Activated effector memory CD4-positive, alpha-beta T cell treated with anti-CD3 and anti-CD28 coated beads, Interleukin-2, amount 50 U/mL, for 16 hours (primary cell): ENCODE results near the gene PDE4D.

ENCODE experiments used
- DNase-seq: peaks from one replicate; pipeline ENCODE4 v3.0.0-alpha.2; 2020

The PDE4D gene

DNA sequence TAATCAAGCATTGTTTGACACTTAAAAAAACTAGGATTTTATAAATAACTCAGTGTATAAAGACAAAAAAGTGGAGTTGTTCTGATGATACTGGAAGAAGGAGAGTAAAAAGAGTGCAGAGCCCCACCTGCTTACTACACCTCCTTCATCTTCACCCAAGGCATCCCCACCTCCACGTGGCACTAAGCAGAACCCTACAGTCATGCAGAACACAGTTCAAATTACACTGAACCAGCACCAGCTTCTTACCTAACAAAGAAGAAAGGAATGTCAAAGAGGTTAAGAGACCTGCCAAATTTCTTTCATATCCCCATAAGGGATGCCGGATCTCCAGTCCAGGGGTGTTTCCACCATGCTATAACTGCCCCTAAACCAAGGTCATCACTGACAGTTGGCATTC is 55.5 kb downstream of the PDE4D start:
- DNase-seq = no peak

DNA sequence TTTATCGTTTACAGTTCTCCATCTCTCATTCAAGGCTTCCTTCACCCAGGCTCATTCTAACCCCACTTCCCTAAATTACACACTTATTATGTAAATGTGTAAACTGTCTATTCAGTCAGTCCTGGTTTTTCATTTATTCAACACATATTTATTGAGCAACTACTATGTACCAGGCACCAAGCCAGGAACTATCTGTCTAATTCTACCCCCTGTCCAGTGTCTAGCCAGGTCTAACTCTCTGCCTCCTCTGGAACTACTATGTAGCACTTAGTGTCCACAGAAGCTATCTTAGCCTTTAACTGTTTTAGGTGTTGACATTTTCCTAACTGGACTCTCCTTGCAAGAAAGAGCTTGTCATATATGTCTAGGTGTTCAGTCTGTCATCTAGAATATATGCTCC is 56.5 kb downstream of the PDE4D start:
- no peak for DNase-seq

DNA sequence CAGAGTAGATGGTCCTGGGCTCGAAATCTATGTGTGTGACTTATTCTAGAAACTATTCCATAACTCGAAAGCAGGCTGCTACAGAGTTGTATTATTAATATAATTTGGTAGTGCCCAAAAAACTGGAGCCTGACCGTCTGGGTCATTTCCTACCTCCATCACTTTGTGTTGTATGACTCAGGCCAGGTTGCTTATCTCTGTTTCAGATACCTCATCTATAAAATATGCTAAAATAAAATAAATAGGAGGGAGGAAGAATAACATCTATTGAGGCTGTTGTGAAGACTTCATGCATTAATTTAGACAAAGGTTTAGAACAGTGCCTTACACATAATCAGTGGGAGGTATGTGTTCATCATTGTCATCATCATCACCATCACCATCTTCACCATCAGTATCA is 57.7 kb downstream of the PDE4D start:
- DNase-seq = no peak

DNA sequence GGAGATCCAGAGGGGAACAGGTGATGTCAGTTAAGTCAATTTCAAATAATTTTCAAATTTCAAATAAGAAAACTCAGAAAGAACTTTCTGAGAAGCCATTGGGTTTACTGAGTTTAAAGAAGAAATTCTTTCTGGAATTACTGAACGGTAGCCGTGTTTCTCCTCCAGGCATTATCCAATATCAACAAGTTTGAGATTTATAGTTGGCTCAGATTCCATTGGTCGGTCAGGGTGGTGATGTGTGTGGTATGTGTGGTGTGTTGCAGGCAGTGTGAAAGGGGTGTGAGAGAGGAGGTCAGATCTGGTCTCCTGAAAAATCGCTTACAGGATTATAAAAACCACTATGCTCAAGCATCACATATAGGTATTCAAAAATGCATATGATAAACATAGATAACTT is 60.1 kb downstream of the PDE4D start:
- DNase-seq = no peak

GRCh38 chr5:59832577-59833301 is 60.8 kb downstream of the PDE4D start:
- no peak for DNase-seq

DNA sequence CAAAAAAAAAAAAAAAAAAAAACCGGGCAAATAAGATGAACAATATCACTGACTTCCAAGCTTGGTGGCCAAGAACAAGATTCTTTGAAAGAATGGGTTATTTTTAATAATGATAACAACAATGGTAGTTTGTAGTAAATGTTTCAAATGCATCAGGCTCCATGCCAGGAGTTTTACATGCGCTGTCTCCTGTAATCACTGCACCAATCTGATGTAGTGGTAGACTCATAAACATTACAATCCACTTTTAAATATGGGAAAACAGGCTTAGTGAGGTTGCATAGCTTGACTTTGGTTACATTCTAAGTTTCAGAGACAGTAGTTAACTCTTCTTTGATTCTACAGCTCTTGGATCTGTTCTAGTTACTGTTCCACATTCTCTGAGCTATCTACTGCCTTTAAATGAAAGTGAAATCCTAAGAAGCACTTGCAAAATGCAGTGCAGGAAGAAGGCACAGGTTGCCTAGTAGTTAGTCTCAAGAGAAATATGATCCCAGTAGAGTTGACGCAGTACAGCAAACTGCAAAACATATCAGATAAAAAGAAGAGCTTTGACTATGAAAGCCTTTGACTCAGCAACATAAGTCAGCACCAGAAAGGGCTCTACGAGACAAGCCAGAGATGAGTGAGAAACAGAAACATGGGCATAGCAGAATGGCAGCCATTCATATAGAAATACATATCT is 62.1 kb downstream of the PDE4D start:
- DNase-seq = no peak

- DNase-seq = no peak
Observed at GRCh38 chr5:59830536-59831200, 62.9 kb downstream of the PDE4D start.

GRCh38 chr5:59829922-59830321 is 63.6 kb downstream of the PDE4D start:
- no peak for DNase-seq

DNA sequence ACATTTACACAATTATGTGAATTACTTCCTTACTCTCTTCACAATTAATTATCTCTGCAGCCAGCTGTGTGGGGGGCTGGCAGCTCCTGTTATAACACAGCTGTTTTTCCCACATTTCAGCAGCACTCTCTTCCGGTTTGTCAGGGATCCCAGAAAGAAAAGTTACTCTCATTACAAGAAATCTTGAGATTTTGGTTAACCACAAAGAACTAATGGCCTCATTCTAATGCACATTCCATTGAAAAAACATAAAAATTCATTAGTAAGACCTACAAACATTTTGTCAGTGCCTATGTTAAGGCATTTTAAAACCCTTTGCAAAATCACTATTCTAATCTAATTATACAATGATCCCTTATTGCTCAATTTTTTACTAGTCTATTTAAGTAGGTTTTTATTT is 64.1 kb downstream of the PDE4D start:
- DNase-seq = no peak

- DNase-seq = no peak
Observed at GRCh38 chr5:59828623-59829022, 64.9 kb downstream of the PDE4D start.

DNA sequence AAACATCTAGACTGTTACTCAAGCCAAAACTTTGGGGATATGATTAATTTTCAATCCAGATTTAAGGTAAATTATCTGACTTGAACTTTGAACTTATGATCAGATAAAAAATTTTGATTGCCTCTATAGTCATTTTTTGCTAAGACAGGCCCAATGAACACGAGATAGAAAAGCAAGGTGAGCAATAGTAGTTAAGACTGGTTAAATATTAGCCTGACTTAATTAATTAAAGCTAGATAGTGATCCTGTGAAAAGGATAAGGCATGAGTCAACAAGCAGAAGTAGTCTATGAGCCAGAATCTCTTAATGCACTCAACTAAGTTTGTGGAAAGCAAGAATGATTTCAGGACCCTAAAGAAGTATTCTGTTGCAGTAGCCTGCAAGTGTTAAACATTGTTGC is 66.5 kb downstream of the PDE4D start:
- DNase-seq = no peak

- DNase-seq = no peak
Observed at GRCh38 chr5:59823420-59823819, 70.1 kb downstream of the PDE4D start.

GRCh38 chr5:59819806-59820205 is 73.7 kb downstream of the PDE4D start:
- DNase-seq = no peak

- no peak for DNase-seq
Observed at GRCh38 chr5:59817536-59817935, 76.0 kb downstream of the PDE4D start.

DNA sequence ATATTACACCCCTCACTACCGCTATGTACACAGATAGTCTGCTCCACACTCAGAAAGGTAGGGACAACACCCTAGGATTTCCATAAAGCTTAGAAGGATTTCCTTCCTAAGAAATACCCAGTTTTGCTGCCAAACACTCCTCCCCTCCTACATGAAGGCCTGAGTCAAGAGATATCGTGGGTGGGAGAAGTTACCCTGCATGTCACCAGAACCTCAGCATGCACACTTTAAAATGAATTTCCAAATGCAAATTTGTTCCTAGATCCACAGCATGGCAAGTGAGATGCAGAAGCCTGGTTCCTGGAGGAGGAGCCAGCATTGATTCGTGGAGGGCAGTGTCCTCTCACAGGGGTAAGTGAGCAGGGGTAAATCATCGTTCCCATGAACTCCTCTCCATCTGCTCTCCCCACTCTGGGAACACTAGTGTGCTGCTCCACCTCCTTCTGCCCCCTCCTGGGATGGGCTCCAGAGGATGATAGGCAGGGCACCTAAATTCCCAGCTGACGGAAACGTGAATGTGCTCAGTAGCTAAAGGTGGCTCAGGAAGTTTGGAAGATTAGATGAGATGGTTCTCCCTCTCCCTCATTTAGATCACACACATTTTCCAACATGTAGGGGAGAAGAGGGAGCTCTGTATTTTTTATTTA is 76.7 kb downstream of the PDE4D start:
- no peak for DNase-seq

DNA sequence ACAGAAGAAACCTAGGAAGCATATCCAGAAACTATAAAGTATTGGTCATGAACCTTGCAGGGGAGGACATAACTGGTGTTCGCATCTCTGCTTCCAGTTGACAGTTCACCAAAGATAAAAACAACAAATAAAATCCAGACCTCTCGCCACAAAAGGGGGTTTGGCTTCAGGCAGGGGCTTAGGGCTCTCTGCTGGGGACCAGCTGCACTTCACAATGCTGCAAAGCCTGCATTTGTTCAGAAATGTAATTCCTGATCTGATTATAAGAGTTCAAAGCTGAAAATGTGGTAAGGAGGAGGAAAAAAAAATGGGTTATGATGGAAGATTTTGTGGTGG is 79.0 kb downstream of the PDE4D start:
- DNase-seq = no peak

- DNase-seq = no peak
Observed at GRCh38 chr5:59813761-59814536, 79.6 kb downstream of the PDE4D start.

- peak; percentile 87 for DNase-seq
Observed at GRCh38 chr5:59810041-59810440, 83.5 kb downstream of the PDE4D start.

GRCh38 chr5:59807806-59808205 is 85.7 kb downstream of the PDE4D start:
- DNase-seq = no peak

GRCh38 chr5:59800347-59800893 is 93.1 kb downstream of the PDE4D start:
- DNase-seq = no peak

- no peak for DNase-seq
Observed at GRCh38 chr5:59799668-59800346, 93.7 kb downstream of the PDE4D start.
